Activated T-cell treated with anti-CD3 and anti-CD28 coated beads, Interleukin-2, amount 50 U/mL, for 72 hours (primary cell): ENCODE results near the gene DENND10. TPM values are rescaled to one million over a fixed set of nuclear protein-coding genes. Genes with fewer than 3 reads are reported as not detected.
A peak's percentile ranks its signal among the peaks of the same experiment; 100 is the strongest.
"Not testable (repeated sequence)": the region's sequence is repeated elsewhere in the genome, so short reads cannot be mapped to it uniquely, and the experiment has no call there.

Experiments used
- ATAC-seq, 2 donors: fragments of 150-1000 bp; cut with Tn5 transposase; replicated peaks in 1 of 2; 2 replicates each; pipeline ENCODE4 v1.10.0; 2021; ENCODE audit warnings: moderate library complexity in 2 of 2, mild to moderate bottlenecking in 1 of 2
- DNase-seq, 2 donors: peaks; one replicate each; pipeline ENCODE4 v3.0.0; 2021 to 2022; ENCODE audit warnings: mixed read lengths in 1 of 2
- H3K27ac Mint-ChIP-seq: one replicate; pipeline ENCODE4 v1.8.0; 2022; ENCODE audit warnings: mild to moderate bottlenecking, moderate library complexity, mixed read lengths
- H3K27me3 Mint-ChIP-seq: one replicate; pipeline ENCODE4 v1.8.0; 2022; ENCODE audit warnings: low read depth, mixed read lengths
- H3K36me3 Mint-ChIP-seq, 2 donors: one replicate each; pipeline ENCODE4 v1.8.0; 2022; ENCODE audit warnings: mixed read lengths in 2 of 2, mild to moderate bottlenecking in 1 of 2; ENCODE audit not compliant: insufficient read depth in 2 of 2
- H3K4me1 Mint-ChIP-seq: one replicate; pipeline ENCODE4 v1.8.0; 2022; ENCODE audit warnings: low read depth, mixed read lengths
- H3K4me3 Mint-ChIP-seq, 2 donors: one replicate each; pipeline ENCODE4 v1.8.0; 2022; ENCODE audit warnings: mild to moderate bottlenecking in 2 of 2, mixed read lengths in 2 of 2, moderate library complexity in 2 of 2
- H3K9me3 Mint-ChIP-seq, 2 donors: one replicate each; pipeline ENCODE4 v1.8.0; 2022; ENCODE audit warnings: mixed read lengths in 2 of 2
- total RNA-seq, 2 donors: library from RNA; stranded (reverse); gene quantifications; one replicate each; pipeline ENCODE4 v1.2.3, GENCODE V29; 2022

DENND10 gene
- total RNA-seq, 2 donors from 2014 or later, result 39.4 to 41.3 TPM

- peaks cover 13% of the 10 kb centered on the region for H3K4me1 Mint-ChIP-seq
- peak overlapping the region; percentile 87 to 95 for H3K4me3 Mint-ChIP-seq
- no peak for ATAC-seq
- H3K9me3 Mint-ChIP-seq, result no peaks in the 10 kb centered on the region
- peak in 1 of 2 donors; percentile 16 for DNase-seq
- H3K27ac Mint-ChIP-seq, result no peak overlapping the region
- no peaks in the 10 kb centered on the region for H3K27me3 Mint-ChIP-seq
- H3K36me3 Mint-ChIP-seq, result peaks cover 4 to 11% of the 10 kb centered on the region in 2 donors
These were observed 722 bp downstream of the DENND10 start for GRCh38 chr10:119104654-119105015.

- ATAC-seq (no peak), DNase-seq (no peak)
- H3K4me1 Mint-ChIP-seq, result peaks cover 13% of the 10 kb centered on the region
- peak overlapping the region; percentile 91 for H3K27ac Mint-ChIP-seq
- no peaks in the 10 kb centered on the region for H3K27me3 Mint-ChIP-seq
- H3K9me3 Mint-ChIP-seq, result no peaks in the 10 kb centered on the region
- H3K4me3 Mint-ChIP-seq, result peak overlapping the region; percentile 87 to 95
- H3K36me3 Mint-ChIP-seq, result peaks cover 4 to 13% of the 10 kb centered on the region in 2 donors
These were observed 1.2 kb downstream of the DENND10 start for GRCh38 chr10:119105155-119105554.

- peaks cover 4 to 14% of the 10 kb centered on the region in 2 donors for H3K36me3 Mint-ChIP-seq
- H3K4me3 Mint-ChIP-seq, result peak overlapping the region; percentile 87 to 95
- H3K9me3 Mint-ChIP-seq, result not testable (repeated sequence)
These were observed 2.0 kb downstream of the DENND10 start for GRCh38 chr10:119105899-119106298.

GRCh38 chr10:119107106-119107505 is 3.2 kb downstream of the DENND10 start:
- not testable (repeated sequence) for DNase-seq, ATAC-seq, H3K27ac Mint-ChIP-seq, H3K9me3 Mint-ChIP-seq, H3K4me3 Mint-ChIP-seq, H3K27me3 Mint-ChIP-seq
- Mint-ChIP-seq H3K36me3 (peaks cover 6 to 14% of the 10 kb centered on the region in 2 donors), H3K4me1 (peaks cover 13% of the 10 kb centered on the region)

More at GRCh38 chr10:119105899-119106298, 2.0 kb downstream of the DENND10 start:
- ATAC-seq, H3K27ac Mint-ChIP-seq, DNase-seq, H3K27me3 Mint-ChIP-seq: not testable (repeated sequence)
- H3K4me1 Mint-ChIP-seq, result peaks cover 13% of the 10 kb centered on the region

GRCh38 chr10:119107771-119108170 is 3.9 kb downstream of the DENND10 start:
- H3K27me3 Mint-ChIP-seq, H3K4me3 Mint-ChIP-seq, ATAC-seq, H3K9me3 Mint-ChIP-seq, DNase-seq, H3K27ac Mint-ChIP-seq: not testable (repeated sequence)
- peaks cover 6 to 16% of the 10 kb centered on the region in 2 donors for H3K36me3 Mint-ChIP-seq
- H3K4me1 Mint-ChIP-seq, result peaks cover 13% of the 10 kb centered on the region

- no peak for DNase-seq
These were observed 8.1 kb downstream of the DENND10 start for GRCh38 chr10:119112056-119112455.

GRCh38 chr10:119113751-119114732 is 10.1 kb downstream of the DENND10 start:
- Mint-ChIP-seq H3K36me3 (peaks cover 12 to 28% of the 10 kb centered on the region in 2 donors), H3K4me3 (no peak overlapping the region), H3K27ac (peak overlapping the region; percentile 75), H3K27me3 (no peaks in the 10 kb centered on the region), H3K4me1 (peaks cover 9% of the 10 kb centered on the region), H3K9me3 (no peaks in the 10 kb centered on the region)
- no peak for DNase-seq
- ATAC-seq, result no peak

More at GRCh38 chr10:119112056-119112455, 8.1 kb downstream of the DENND10 start:
- Mint-ChIP-seq H3K36me3 (peaks cover 13 to 24% of the 10 kb centered on the region in 2 donors), H3K27me3 (no peaks in the 10 kb centered on the region), H3K9me3 (no peaks in the 10 kb centered on the region), H3K4me1 (peaks cover 9% of the 10 kb centered on the region), H3K4me3 (no peak overlapping the region), H3K27ac (no peak overlapping the region)
- no peak for ATAC-seq

- H3K4me3 Mint-ChIP-seq, result no peak overlapping the region
- H3K27me3 Mint-ChIP-seq, result no peaks in the 10 kb centered on the region
- H3K27ac Mint-ChIP-seq, result peak overlapping the region; percentile 64
- ATAC-seq (no peak), DNase-seq (no peak)
- peaks cover 12 to 21% of the 10 kb centered on the region in 2 donors for H3K36me3 Mint-ChIP-seq
- peaks cover 16% of the 10 kb centered on the region for H3K4me1 Mint-ChIP-seq
- no peaks in the 10 kb centered on the region for H3K9me3 Mint-ChIP-seq
These were observed 12.0 kb downstream of the DENND10 start for GRCh38 chr10:119115926-119116325.

- no peaks in the 10 kb centered on the region for H3K27me3 Mint-ChIP-seq
- no peak overlapping the region for H3K4me3 Mint-ChIP-seq
- DNase-seq (no peak), ATAC-seq (no peak)
- peaks cover 12 to 22% of the 10 kb centered on the region in 2 donors for H3K36me3 Mint-ChIP-seq
- H3K27ac Mint-ChIP-seq, result peak overlapping the region; percentile 64
- no peaks in the 10 kb centered on the region for H3K9me3 Mint-ChIP-seq
- peaks cover 16% of the 10 kb centered on the region for H3K4me1 Mint-ChIP-seq
These were observed 12.5 kb downstream of the DENND10 start for GRCh38 chr10:119116326-119116951.

GRCh38 chr10:119118231-119118630 is 14.3 kb downstream of the DENND10 start:
- no peak overlapping the region for H3K27ac Mint-ChIP-seq
- no peak for DNase-seq
- H3K4me3 Mint-ChIP-seq, result no peak overlapping the region
- H3K9me3 Mint-ChIP-seq, result no peaks in the 10 kb centered on the region
- H3K27me3 Mint-ChIP-seq, result no peaks in the 10 kb centered on the region
- peaks cover 9 to 28% of the 10 kb centered on the region in 2 donors for H3K36me3 Mint-ChIP-seq
- no peak for ATAC-seq
- peaks cover 23% of the 10 kb centered on the region for H3K4me1 Mint-ChIP-seq

GRCh38 chr10:119119400-119119799 is 15.5 kb downstream of the DENND10 start:
- peaks cover 15% of the 10 kb centered on the region for H3K4me1 Mint-ChIP-seq
- no peak overlapping the region for H3K4me3 Mint-ChIP-seq

GRCh38 chr10:119120413-119120867 is 16.5 kb downstream of the DENND10 start:
- no peak for DNase-seq
- Mint-ChIP-seq H3K9me3 (no peaks in the 10 kb centered on the region), H3K4me3 (no peak overlapping the region), H3K27ac (no peak overlapping the region), H3K27me3 (no peaks in the 10 kb centered on the region), H3K36me3 (peaks cover 4 to 20% of the 10 kb centered on the region in 2 donors), H3K4me1 (peaks cover 14% of the 10 kb centered on the region)
- peak; percentile 51 to 81 for ATAC-seq

More at GRCh38 chr10:119119400-119119799, 15.5 kb downstream of the DENND10 start:
- no peaks in the 10 kb centered on the region for H3K27me3 Mint-ChIP-seq
- H3K27ac Mint-ChIP-seq, result no peak overlapping the region
- DNase-seq (no peak), ATAC-seq (no peak)
- peaks cover 5 to 22% of the 10 kb centered on the region in 2 donors for H3K36me3 Mint-ChIP-seq
- H3K9me3 Mint-ChIP-seq, result no peaks in the 10 kb centered on the region

GRCh38 chr10:119120875-119121274 is 17.0 kb downstream of the DENND10 start:
- Mint-ChIP-seq H3K9me3 (no peaks in the 10 kb centered on the region), H3K4me3 (no peak overlapping the region), H3K27me3 (no peaks in the 10 kb centered on the region), H3K36me3 (peaks cover 5 to 21% of the 10 kb centered on the region in 2 donors), H3K27ac (no peak overlapping the region), H3K4me1 (peaks cover 14% of the 10 kb centered on the region)
- no peak for DNase-seq
- no peak for ATAC-seq
